Epidermal melanocyte (primary cell): ENCODE results near the gene IGF2BP3.
"Not testable (repeated sequence)": the region's sequence is repeated elsewhere in the genome, so short reads cannot be mapped to it uniquely, and the experiment has no call there.

Experiments used
- DNase-seq: peaks from one replicate; pipeline ENCODE4 v3.0.0; 2011; ENCODE audit warnings: low spot score; ENCODE audit not compliant: insufficient read length

IGF2BP3 gene

DNA sequence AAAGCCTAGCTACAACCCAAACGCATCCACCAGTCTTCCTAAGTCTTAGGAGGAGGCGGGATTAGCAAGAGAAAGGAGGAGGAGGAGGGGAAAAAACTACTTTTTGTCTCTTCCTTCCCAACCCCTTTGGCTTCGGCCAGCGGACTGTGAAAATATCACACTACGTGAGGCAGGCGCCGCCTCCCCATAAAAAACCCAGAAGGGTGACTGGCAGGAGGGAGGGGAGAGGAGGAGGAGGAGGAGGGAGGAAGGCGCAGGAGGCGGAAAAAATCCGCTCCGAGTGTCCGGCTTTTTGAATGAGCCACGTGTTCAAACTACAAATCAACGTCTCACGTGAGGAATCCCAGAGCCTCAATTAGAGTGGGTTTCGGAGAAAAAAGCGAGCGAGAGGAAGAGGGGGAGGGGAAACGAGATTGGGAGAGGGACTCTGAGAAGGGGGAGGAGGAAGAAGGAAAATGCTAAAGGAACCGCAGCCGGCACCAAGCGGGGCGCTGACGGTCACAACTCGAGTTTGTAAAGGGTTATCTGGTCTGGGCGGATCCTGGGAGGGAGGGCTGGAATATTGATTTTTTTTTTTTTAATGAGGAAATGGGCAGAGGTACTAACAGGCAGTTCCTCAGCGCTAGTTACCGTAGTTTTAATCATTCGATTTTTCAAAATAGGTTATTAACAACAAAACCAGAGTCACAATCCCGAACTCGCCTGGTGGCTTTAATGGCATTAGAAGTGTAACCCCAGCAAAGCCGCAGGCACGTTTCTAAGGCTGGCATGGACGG, at the start of gene IGF2BP3:
IGF2BP3 (minus strand) TSS at position 162 of the 776 bp plus-strand sequence. CDS start 381 bp downstream, outside the sequence.
- peak; percentile 63 for DNase-seq

DNA sequence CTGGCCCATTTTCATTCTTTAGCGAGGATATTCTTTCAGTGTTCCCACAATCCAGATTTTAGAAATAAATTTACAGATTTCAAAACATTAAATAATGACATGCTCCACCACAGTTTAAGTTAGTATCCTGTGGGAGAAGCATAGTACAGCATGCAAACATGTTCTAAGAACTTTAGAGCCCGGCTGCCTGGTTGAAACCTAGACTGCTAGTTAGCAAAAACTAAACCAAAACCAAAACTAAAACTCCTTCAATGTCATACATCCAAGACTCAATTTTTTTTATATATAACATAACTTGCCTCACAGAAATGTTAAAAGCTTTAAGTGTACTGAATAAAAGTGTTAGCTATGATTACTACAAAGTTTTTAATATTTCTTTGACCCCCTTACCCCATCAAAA, 44.5 kb upstream of the IGF2BP3 start:
- DNase-seq: no peak

DNA sequence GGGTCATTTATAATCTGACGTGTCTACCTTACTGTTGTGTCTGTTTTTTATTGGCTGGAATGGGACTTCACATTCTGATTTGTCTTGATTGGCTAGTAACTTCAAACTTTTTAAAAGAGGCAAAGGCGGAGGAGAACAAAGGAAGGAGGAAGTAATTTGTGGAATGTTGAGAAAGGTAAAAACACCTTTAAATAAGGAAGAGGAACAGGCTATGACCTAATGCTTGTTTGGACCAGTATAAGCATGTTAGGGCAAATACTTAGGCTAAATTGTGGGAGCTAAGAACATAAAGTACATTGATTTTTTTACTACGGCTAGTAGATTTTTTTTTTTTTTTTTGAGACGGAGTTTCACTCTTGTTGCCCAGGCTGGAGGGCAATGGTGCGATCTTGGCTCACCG, 43.5 kb upstream of the IGF2BP3 start:
- not testable (repeated sequence) for DNase-seq

DNA sequence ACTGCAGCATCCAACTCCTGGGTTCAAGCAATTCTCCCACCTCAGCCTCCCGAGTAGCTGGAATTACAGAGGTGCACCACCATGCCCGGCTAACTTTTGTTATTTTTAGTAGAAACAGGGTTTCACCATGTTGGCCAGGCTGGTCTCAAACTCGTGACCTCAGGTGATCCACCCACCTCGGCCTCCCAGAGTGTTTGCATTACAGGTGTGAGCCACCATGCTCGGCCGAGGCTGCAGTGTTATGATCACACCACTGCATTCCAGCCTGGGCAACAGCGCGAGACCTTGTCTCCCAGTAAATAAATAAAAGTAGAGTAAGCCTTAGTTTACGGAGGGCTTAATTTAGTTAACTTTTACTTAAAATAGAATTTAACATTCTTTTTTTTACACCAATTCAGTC, 23.7 kb upstream of the IGF2BP3 start:
- no peak for DNase-seq

DNA sequence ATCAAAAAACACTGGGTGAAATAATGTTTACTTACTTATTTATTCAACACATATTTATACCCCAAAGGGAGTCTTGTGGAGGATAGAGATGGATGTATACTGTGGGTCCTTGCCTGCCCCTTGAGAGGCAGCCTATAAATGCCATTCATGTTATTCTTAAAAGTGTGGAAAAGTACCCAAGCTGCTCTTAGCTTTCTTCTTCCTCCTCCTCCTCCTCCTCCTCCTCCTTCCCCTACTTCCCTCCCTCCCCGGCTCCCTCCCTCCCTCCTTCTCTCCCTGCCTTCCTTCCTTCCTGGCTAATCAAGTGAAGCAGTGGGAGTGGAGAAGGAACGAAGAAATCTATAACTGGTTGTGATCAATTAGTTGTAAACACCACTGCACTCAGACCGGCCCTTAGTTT, 21.2 kb upstream of the IGF2BP3 start:
- DNase-seq: no peak

DNA sequence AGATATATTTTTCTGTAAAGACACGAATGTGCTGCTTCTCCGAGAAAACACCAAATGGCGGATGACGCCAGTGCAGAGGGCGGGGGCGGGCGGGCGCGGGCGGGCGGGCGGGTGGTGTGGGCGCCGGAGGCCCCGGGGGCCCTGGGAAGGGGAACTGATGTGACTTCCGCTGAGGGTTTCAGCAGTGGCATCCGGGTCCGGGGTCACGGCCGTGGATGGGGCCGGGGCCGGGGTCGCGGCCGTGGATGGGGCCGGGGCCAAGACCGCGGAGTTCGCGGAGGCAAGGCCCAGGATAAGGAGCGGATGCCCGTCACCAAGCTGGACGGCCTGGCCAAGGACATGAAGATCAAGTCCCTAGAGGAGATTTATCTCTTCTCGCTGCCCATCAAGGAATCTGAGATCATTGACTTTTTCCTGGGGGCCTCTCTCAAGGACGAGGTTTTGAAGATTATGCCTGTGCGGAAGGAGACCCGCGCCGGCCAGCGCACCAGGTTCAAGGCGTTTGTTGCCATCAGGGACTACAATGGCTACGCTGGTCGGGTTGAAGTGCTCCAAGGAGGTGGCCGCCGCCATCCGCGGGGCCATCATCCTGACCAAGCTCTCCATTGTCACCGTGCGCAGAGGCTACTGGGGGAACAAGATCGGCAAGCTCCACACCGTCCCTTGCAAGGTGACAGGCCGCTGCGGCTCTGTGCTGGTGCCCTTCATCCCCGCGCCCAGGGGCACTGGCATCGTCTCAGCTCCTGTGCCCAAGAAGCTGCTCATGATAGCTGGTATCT, 20.3 kb upstream of the IGF2BP3 start:
- no peak for DNase-seq

DNA sequence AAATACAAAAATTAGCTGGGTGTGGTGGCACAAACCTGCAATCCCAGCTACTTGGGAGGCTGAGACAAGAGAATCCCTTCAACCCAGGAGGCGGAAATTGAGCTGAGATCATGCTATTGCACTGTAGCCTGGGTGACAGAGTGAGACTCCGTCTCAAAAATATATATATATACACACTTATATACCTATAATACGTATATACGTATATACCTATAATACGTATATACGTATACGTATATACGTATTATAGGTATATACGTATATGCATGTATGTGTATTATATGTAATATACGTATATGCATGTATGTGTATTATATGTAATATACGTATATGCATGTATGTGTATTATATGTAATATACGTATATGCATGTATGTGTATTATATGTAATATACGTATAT, 18.4 kb upstream of the IGF2BP3 start:
- not testable (repeated sequence) for DNase-seq

DNA sequence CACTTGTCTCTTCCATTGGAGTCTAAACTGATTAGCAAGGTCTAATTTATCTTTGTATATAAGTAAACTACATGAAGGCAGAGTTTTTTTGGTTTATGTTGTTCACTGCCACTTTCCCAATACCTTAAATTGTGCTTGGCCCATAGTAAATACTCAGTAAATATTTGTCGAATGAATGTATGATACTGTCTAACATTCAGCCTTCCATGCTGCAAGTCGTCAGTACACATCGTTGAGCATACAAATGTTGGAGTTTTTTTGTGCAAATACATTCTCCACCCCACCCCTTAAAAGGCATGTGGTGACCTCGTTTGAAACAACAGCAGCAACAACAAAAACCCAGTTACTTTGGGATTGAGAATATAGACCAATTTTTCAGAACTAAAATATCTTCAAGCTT, 17.4 kb upstream of the IGF2BP3 start:
- no peak for DNase-seq

DNA sequence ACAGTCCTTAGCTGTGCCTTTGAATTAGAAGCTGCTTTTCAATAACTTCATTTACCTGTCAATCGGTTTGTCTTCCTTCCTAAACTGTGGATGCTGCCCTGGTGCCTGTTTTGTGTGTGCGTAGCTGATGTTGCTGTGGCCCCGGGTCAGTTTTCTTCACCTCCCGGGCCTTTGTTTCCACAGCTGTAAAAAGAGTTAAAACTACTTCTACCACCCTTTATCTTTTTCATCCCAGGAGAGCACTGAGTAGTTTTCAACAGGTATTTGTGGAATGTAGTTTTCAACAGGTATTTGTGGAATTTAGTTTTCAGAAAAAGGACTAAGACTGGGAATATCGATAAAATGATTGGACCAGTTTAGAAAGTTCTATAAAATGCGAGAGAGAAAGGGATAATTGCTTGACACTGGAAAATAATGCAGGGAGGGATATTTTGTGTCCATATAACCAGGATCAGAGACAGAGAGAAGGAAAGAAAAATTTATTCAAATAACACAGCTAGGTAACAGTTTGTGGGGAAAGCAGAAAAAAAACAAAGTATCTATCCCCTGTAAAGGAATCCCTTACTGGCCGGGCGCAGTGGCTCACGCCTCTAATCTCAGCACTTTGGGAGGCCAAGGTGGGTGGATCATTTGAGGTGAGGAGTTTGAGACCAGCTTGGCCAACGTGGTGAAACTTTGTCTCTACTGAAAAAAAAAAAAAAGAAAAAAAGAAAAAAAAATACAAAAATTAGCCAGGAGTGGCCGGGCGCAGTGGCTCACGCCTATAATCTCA, 15.9 kb upstream of the IGF2BP3 start:
- no peak for DNase-seq

DNA sequence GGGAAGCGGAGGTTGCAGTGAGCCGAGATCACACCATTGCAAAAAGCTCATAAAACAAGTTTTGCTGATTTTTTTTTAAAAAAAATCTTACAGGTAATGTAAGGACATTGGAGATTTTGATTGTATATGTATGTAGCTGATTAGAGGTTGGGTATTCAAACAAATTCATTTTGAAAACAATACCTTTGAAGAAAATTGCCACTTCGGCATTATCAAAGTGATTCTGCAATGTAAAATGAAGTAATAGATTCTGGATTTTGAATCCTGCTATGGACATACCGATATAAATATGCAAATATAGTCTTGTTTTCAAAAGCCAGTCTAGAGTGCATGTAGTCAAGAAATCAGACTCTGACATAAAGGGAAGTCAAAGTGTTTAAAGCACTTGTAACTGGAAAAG, 12.4 kb upstream of the IGF2BP3 start:
- DNase-seq: no peak

DNA sequence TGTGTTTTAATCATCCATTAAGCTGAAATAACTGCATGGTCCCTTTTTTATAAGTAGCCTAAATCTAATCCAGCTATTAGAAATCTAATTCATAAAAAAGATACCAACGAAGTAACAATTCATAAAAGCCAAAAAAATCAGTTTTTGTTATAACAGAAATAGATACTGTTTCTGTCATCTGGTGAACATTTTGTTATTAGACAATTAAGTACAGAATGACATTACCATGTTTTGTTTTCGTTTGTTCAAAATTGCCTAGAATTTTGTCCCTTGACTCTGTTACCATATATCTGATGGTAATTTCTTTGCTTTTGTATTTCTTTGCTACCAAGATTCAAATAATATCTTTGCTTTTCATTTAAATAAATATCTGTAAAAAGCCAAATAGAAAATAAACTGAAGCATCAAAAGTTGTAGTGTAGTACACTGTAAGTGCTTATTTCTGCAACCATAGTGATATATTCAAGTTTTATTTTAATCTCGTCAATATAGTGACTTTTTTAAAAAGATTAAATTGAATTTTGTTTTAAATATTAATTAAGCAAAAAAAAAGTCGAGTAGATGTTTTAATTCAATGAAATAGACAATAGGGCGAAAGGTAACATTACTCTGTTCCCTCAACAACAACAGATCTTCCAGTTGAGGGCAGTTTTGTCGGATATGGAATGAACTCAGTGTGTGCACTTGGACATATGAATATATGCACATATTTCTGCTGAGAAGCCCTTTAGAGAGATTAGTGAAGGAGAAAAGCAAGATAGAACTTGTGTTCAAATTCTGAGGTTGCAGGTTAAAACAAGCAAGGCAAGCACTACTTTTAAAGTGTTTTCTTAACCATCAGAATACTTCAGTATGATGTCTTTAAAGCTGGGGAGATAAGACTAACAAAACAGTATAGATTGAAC, 7.9 kb upstream of the IGF2BP3 start:
- no peak for DNase-seq

DNA sequence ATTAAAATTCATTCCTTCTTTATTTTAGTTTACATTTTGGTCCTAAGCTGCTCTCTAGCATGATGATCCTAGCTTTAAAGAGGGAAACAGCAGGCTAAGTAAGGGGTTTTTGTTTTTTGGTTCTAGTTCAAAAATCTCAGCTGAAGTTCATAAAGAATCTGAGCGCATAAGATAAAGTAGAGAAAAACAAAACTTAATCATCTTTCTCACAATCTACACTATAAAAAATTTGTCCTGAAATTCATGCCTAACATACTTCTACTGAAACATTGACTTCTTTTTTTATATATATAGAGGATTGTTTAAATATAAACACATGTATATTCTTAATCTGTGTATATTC, 6.8 kb upstream of the IGF2BP3 start:
- no peak for DNase-seq

DNA sequence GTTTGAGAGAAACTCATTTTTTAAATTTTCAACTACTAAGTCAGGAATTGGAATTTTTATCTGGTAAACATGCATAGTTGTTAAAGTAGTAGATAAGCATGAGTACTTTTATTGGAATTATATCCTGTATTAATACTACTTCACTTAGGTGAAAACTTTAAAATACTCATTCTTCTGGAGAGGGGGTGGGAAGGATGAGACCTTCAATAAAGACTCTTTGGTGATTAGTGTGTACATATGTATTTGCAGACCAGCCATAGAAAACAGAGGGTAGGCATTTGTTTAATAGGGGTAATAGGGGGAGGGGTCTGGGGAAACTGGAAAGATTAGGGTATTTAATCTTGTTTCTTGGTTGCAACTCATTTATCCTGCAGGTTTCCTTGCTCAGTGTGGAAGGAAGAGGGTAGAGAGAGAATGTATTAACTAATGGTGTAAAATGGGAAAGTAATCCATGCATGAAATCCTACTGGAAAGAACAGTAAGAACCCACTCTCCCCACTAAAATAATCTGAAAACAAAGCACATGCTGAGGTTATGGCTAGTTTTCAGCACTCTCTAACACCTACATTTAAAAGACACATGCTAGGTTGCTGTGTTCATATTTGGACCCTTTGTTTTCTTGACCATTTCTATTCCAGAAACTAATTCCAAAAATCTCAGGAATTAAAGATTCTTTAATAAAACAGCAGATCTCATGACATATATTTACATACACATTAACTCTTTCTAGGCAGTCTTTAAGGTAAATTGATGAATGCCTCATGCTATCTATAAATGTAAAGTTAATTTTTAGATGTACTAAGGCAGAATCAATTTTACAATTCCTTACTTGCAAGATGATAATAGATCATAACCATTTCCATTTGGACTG, 6.2 kb upstream of the IGF2BP3 start:
- DNase-seq: no peak

DNA sequence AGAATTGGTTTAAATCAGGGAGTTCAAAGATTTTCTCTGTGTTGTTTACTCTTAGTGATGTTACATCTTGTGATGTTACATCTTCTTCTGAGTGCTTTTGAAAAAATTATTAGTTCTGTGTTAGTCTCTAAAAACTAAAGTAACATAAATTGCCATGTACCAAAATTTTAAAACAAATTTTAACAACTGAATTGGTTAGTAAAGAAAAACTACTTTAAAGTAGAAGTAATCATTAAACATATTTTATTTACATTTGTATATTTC, 5.2 kb upstream of the IGF2BP3 start:
- DNase-seq: no peak

DNA sequence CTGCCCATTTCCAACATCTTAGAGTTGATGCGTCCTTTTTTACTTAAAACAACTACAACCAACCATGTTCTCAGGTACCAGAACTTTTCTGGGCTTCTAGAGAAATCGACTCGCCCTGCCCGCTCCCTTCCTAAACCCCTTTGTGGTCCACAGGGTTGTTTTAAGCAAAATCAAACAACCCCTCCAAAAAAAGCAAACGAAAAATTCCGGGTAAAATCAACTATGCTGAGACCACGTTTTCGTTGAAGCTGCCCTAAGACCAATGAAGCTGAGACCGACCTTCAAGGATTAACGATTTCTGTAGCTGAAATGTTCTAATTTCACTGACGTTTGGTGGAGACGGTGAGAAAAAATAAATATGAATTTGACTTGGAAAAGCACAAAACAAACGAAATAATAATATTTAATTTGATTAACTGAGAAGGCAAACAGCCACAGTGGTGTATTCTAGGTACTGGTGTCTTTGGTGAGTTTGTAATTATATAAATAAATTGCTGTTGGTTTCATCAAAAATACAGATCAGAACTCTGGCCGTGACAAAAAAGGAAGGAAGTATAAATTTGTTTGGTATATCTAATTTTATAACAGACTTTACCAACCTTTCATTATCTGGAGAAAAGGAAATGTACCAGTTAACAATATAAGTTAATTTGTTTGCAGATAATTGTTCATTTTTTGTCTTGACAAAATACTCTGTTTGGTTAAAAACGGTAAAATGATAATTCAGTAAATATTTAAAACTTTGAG, 4.7 kb upstream of the IGF2BP3 start:
- no peak for DNase-seq

DNA sequence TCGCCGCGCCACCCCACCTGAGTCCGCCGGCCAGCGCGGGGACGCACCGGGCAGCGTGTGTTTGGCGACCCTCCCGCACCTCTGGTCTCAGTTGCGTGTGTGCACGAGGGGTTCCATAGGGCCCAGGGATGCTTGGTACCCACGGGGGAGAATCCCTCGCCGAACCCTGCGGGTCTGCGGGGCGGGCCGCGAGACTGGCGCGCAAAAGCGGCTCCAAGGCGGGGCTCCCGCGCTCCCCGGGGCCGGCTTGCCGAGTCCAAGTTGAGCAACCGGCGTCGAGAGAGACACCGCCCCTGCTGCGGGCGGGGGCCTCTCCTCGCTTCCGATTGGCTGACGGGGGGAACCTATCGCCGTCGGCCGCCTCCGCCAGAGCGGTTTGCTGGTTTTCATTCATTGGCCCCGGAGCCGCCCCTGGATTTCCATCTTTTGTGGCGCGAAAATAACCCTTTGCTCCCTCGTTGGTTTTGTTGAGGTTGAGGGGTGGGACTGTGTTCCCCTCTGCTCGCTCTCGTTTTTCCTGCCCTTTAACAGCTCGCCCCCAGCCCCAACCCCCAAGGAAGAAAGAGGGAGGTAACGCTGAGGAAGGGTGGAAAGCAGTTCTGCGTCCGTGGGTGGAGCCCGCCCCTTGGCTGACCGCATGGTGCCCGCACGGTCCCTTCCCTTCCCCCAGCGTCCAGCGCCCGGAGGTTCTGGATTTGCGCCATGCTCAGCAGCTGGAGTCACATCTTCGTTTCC, 4.0 kb upstream of the IGF2BP3 start:
- peak; percentile 88 for DNase-seq

DNA sequence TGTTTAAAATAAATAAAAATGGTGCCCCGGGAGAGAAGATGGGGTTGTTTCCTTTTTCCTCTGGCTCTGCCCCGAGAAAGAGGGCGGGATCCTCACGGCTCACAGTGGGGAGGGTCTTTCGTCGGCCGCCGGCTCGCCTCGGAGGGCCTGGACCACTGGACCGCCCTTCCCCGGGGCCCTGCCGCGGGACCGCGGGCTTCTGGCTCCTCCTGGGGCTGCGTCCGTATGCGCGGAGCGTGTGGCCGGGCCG, 3.5 kb upstream of the IGF2BP3 start:
- DNase-seq: no peak

DNA sequence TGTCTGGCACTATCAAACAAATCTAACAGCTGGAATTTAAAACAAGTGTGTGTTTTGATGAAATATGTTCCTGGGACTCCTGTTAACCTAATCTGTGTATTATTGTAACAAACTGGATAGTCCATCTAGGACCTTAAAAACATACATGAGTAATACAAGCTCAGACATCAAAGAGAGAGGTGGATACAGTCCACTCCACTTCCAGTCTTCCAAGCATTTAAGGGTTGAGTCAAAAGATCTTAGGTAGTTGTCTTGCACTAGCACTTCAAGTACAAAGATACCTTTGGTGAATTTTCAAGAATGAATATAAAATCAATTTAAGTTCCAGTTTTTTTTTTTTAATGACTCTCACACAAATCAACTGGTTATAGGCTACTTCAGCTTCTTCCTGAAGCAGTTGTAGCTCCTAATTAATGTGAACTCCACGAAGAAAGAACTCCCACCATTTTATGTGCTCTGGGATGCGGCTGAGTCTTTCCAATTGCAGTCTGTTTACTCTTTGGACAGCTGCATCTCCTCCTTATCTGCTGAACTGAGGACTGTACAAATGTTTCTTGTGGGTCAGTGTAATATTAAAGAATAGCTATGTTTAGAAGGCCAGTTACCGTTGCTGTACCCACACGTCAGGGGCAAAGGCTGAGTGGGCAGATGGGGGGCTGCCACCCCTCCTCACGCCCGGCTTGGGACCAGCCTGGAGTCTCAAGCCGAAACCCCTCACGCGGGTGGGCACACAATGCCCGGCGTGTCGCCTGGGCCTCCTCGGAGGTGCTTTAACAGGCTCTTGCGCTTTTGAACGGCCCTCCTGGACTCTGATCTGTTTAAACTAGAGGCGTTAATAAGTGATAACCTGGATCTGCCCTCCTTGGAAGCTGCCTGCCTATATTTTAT, 2.9 kb upstream of the IGF2BP3 start:
- DNase-seq: no peak
